HG03575 (cell line): ENCODE data around the gene HOXD11.

Experiments used
- ATAC-seq: cut with Tn5 transposase; IDR thresholded peaks from one replicate; pipeline ENCODE4 v1.9.1; 2021; ENCODE audit not compliant: unreplicated experiment, insufficient number of reproducible peaks, low FRiP score; ENCODE audit errors: extremely low read depth

Gene HOXD11

GRCh38 chr2:176128172-176128981 is 21.3 kb downstream of the HOXD11 start:
- no peak for ATAC-seq

- ATAC-seq: no peak
These were observed 22.1 kb downstream of the HOXD11 start, which contains the start of gene HOXD8 for GRCh38 chr2:176128982-176129796. Gene HOXD8 (plus strand): TSS chr2:176129705. CDS start chr2:176130367, 662 bp downstream.

- ATAC-seq: no peak
These were observed 22.7 kb downstream of the HOXD11 start for GRCh38 chr2:176129813-176130146.

GRCh38 chr2:176130147-176130956 is 23.3 kb downstream of the HOXD11 start:
- no peak for ATAC-seq

GRCh38 chr2:176130957-176131847 is 24.1 kb downstream of the HOXD11 start:
- ATAC-seq: no peak

GRCh38 chr2:176131848-176132158 is 24.7 kb downstream of the HOXD11 start:
- no peak for ATAC-seq

GRCh38 chr2:176132205-176133171 is 25.4 kb downstream of the HOXD11 start:
- no peak for ATAC-seq

- ATAC-seq: no peak
These were observed 26.3 kb downstream of the HOXD11 start for GRCh38 chr2:176133389-176133788.

- ATAC-seq: no peak
These were observed 27.0 kb downstream of the HOXD11 start for GRCh38 chr2:176134035-176134434.

GRCh38 chr2:176135035-176135440 is 28.0 kb downstream of the HOXD11 start:
- ATAC-seq: no peak

GRCh38 chr2:176136374-176137251 is 29.5 kb downstream of the HOXD11 start:
- ATAC-seq: no peak

- ATAC-seq: no peak
These were observed 30.1 kb downstream of the HOXD11 start for GRCh38 chr2:176137252-176137580.

- no peak for ATAC-seq
These were observed 30.8 kb downstream of the HOXD11 start for GRCh38 chr2:176137906-176138305.

- ATAC-seq: no peak
These were observed 31.4 kb downstream of the HOXD11 start for GRCh38 chr2:176138526-176138922.

GRCh38 chr2:176138923-176139660 is 32.0 kb downstream of the HOXD11 start:
- no peak for ATAC-seq
